ENCODE measurements around the gene RFX1. TPM values are rescaled to one million over a fixed set of nuclear protein-coding genes. Genes with fewer than 3 reads are reported as not detected.
"Not testable (repeated sequence)": the region's sequence is repeated elsewhere in the genome, so short reads cannot be mapped to it uniquely, and the experiment has no call there.

Gene RFX1
- total and polyA plus RNA-seq, 4 donors, result 1.8 to 5.6 (median 3.5) TPM

- peaks cover 0 to 5% (median 2%) of the 10 kb centered on the region in 4 donors for H3K36me3 ChIP-seq (ENCODE audit: control insufficient read depth in 4 of 4, insufficient read depth in 3 of 4, low read depth in 1 of 4, low read length in 3 of 4)
- 78% methylated on average over 8 of the region's 8 CpGs for WGBS
- no peak overlapping the region for H3K9ac ChIP-seq (ENCODE audit: low read depth in 1 of 2, low read length in 2 of 2)
- no peak overlapping the region for H3K27ac ChIP-seq (ENCODE audit: low read depth in 1 of 2, low read length in 2 of 2)
- peak; percentile 76 for TF ChIP-seq CTCF (IDR thresholded peaks at IDR 0.05; ENCODE audit: low read depth, low read length, missing input control)
- no peak for TF ChIP-seq ATF3 (IDR thresholded peaks at IDR 0.05)
- TF ChIP-seq RAD21 (IDR thresholded peaks at IDR 0.05), result peak; percentile 64 to 79
- H3K4me3 ChIP-seq (ENCODE audit: low read depth in 1 of 3, low read length in 3 of 3), result no peak overlapping the region
- no peaks in the 10 kb centered on the region for H3K4me1 ChIP-seq (ENCODE audit: control insufficient read depth in 4 of 4, insufficient read depth in 4 of 4, low read length in 3 of 4)
- DNase-seq (ENCODE audit: low spot score), result peak; percentile 78
- no peaks in the 10 kb centered on the region for H3K27me3 ChIP-seq (ENCODE audit: control insufficient read depth in 4 of 4, insufficient read depth in 4 of 4, low read length in 3 of 4)
- H3K9me3 ChIP-seq (ENCODE audit: control insufficient read depth in 4 of 4, low read length in 3 of 4), result no peaks in the 10 kb centered on the region
Measured at GRCh38 chr19:14048443-14049153, 42.5 kb upstream of the RFX1 start.

GRCh38 chr19:14047866-14048265 is 41.7 kb upstream of the RFX1 start:
- not testable (repeated sequence) for H3K36me3 ChIP-seq (ENCODE audit: control insufficient read depth in 4 of 4, insufficient read depth in 3 of 4, low read depth in 1 of 4, low read length in 3 of 4); H3K27me3 ChIP-seq (ENCODE audit: control insufficient read depth in 4 of 4, insufficient read depth in 4 of 4, low read length in 3 of 4); H3K27ac ChIP-seq (ENCODE audit: low read depth in 1 of 2, low read length in 2 of 2); H3K9ac ChIP-seq (ENCODE audit: low read depth in 1 of 2, low read length in 2 of 2); H3K4me1 ChIP-seq (ENCODE audit: control insufficient read depth in 4 of 4, insufficient read depth in 4 of 4, low read length in 3 of 4); DNase-seq (ENCODE audit: low spot score); H3K4me3 ChIP-seq (ENCODE audit: low read depth in 1 of 3, low read length in 3 of 3); H3K9me3 ChIP-seq (ENCODE audit: control insufficient read depth in 4 of 4, low read length in 3 of 4)
- WGBS, result 96% methylated on average over 10 of the region's 10 CpGs

- not testable (repeated sequence) for H3K27me3 ChIP-seq (ENCODE audit: control insufficient read depth in 4 of 4, insufficient read depth in 4 of 4, low read length in 3 of 4); H3K9me3 ChIP-seq (ENCODE audit: control insufficient read depth in 4 of 4, low read length in 3 of 4); H3K4me1 ChIP-seq (ENCODE audit: control insufficient read depth in 4 of 4, insufficient read depth in 4 of 4, low read length in 3 of 4); H3K27ac ChIP-seq (ENCODE audit: low read depth in 1 of 2, low read length in 2 of 2); H3K9ac ChIP-seq (ENCODE audit: low read depth in 1 of 2, low read length in 2 of 2); H3K4me3 ChIP-seq (ENCODE audit: low read depth in 1 of 3, low read length in 3 of 3); H3K36me3 ChIP-seq (ENCODE audit: control insufficient read depth in 4 of 4, insufficient read depth in 3 of 4, low read depth in 1 of 4, low read length in 3 of 4)
- WGBS, result 69% methylated on average over 19 of the region's 19 CpGs
- DNase-seq (ENCODE audit: low spot score), result peak; percentile 57
- TF ChIP-seq RAD21 (IDR thresholded peaks at IDR 0.05) (peak; percentile 65 to 80), CTCF (IDR thresholded peaks at IDR 0.05; ENCODE audit: low read depth, low read length, missing input control) (peak; percentile 43)
Measured at GRCh38 chr19:14042659-14043608, 36.8 kb upstream of the RFX1 start.

- H3K9me3 ChIP-seq (ENCODE audit: control insufficient read depth in 4 of 4, low read length in 3 of 4), result no peaks in the 10 kb centered on the region
- 95% methylated on average over 7 of the region's 7 CpGs for WGBS
- H3K27ac ChIP-seq (ENCODE audit: low read depth in 1 of 2, low read length in 2 of 2), result no peak overlapping the region
- no peaks in the 10 kb centered on the region for H3K4me1 ChIP-seq (ENCODE audit: control insufficient read depth in 4 of 4, insufficient read depth in 4 of 4, low read length in 3 of 4)
- DNase-seq (ENCODE audit: low spot score), result no peak
- H3K4me3 ChIP-seq (ENCODE audit: low read depth in 1 of 3, low read length in 3 of 3), result no peak overlapping the region
- no peaks in the 10 kb centered on the region for H3K27me3 ChIP-seq (ENCODE audit: control insufficient read depth in 4 of 4, insufficient read depth in 4 of 4, low read length in 3 of 4)
- H3K9ac ChIP-seq (ENCODE audit: low read depth in 1 of 2, low read length in 2 of 2), result no peak overlapping the region
- peaks cover 0 to 2% (median 0%) of the 10 kb centered on the region in 4 donors for H3K36me3 ChIP-seq (ENCODE audit: control insufficient read depth in 4 of 4, insufficient read depth in 3 of 4, low read depth in 1 of 4, low read length in 3 of 4)
- TF ChIP-seq JUND (IDR thresholded peaks at IDR 0.05) (no peak), ZBTB33 (IDR thresholded peaks at IDR 0.05) (no peak), FOXA1 (IDR thresholded peaks at IDR 0.05) (no peak), SP1 (IDR thresholded peaks at IDR 0.05) (no peak), HNF4A (conservative IDR thresholded peaks at IDR 0.05) (no peak), TAF1 (conservative IDR thresholded peaks at IDR 0.05) (no peak), YY1 (IDR thresholded peaks at IDR 0.05) (no peak), EGR1 (IDR thresholded peaks at IDR 0.05; ENCODE audit: low read depth in 2 of 2) (no peak), ATF3 (IDR thresholded peaks at IDR 0.05) (no peak), RXRA (IDR thresholded peaks at IDR 0.05) (no peak), GABPA (IDR thresholded peaks at IDR 0.05 in 1 of 2, conservative IDR thresholded peaks at IDR 0.05 in 1 of 2) (no peak), NR2F2 (IDR thresholded peaks at IDR 0.05) (no peak)
Measured at GRCh38 chr19:14039181-14039580, 33.1 kb upstream of the RFX1 start.

Measured in liver (tissue), 9 donors.